ENCODE measurements around the gene TTC23L. TPM values are rescaled to one million over a fixed set of nuclear protein-coding genes. Genes with fewer than 3 reads are reported as not detected.
"Not testable (repeated sequence)": the region's sequence is repeated elsewhere in the genome, so short reads cannot be mapped to it uniquely, and the experiment has no call there.

Gene TTC23L
- total RNA-seq, 1 donor from 2014 or later, result under 0.01 TPM

- H3K27me3 ChIP-seq (ENCODE audit: control insufficient read depth, insufficient read depth, low read length), result no peaks in the 10 kb centered on the region
- FAIRE-seq, result no peak
- H3K4me3 ChIP-seq (ENCODE audit: low read depth, low read length), result peak overlapping the region; percentile 92
- H3K36me3 ChIP-seq (ENCODE audit: control insufficient read depth, insufficient read depth, low read length), result peaks cover 1% of the 10 kb centered on the region
- peak; percentile 3 for DNase-seq (ENCODE audit: low read depth)
- TF ChIP-seq CTCF (IDR thresholded peaks at IDR 0.05; ENCODE audit: insufficient read depth, low read length, severe bottlenecking), result no peak
Observed at GRCh38 chr5:34915856-34916192, 76.9 kb downstream of the TTC23L start.

- H3K36me3 ChIP-seq (ENCODE audit: control insufficient read depth, insufficient read depth, low read length), result no peaks in the 10 kb centered on the region
- FAIRE-seq (no peak), DNase-seq (ENCODE audit: low read depth) (peak; percentile 2)
Observed at GRCh38 chr5:34916518-34916917, 77.6 kb downstream of the TTC23L start.

GRCh38 chr5:34918025-34918424 lies 79.1 kb downstream of the TTC23L start:
- H3K4me3 ChIP-seq (ENCODE audit: low read depth, low read length), result no peak overlapping the region
- no peak for TF ChIP-seq CTCF (IDR thresholded peaks at IDR 0.05; ENCODE audit: insufficient read depth, low read length, severe bottlenecking)
- no peak for FAIRE-seq

More at GRCh38 chr5:34916518-34916917, 77.6 kb downstream of the TTC23L start:
- no peak for TF ChIP-seq CTCF (IDR thresholded peaks at IDR 0.05; ENCODE audit: insufficient read depth, low read length, severe bottlenecking)
- no peaks in the 10 kb centered on the region for H3K27me3 ChIP-seq (ENCODE audit: control insufficient read depth, insufficient read depth, low read length)
- H3K4me3 ChIP-seq (ENCODE audit: low read depth, low read length), result peak overlapping the region; percentile 92

GRCh38 chr5:34919077-34919476 lies 80.1 kb downstream of the TTC23L start:
- Histone ChIP-seq H3K4me3 (ENCODE audit: low read depth, low read length) (no peak overlapping the region), H3K36me3 (ENCODE audit: control insufficient read depth, insufficient read depth, low read length) (no peaks in the 10 kb centered on the region), H3K27me3 (ENCODE audit: control insufficient read depth, insufficient read depth, low read length) (no peaks in the 10 kb centered on the region)
- FAIRE-seq (no peak), DNase-seq (ENCODE audit: low read depth) (no peak)
- TF ChIP-seq CTCF (IDR thresholded peaks at IDR 0.05; ENCODE audit: insufficient read depth, low read length, severe bottlenecking), result no peak

More at GRCh38 chr5:34918025-34918424, 79.1 kb downstream of the TTC23L start:
- H3K36me3 ChIP-seq (ENCODE audit: control insufficient read depth, insufficient read depth, low read length), result no peaks in the 10 kb centered on the region
- H3K27me3 ChIP-seq (ENCODE audit: control insufficient read depth, insufficient read depth, low read length), result no peaks in the 10 kb centered on the region
- DNase-seq (ENCODE audit: low read depth), result no peak

GRCh38 chr5:34923256-34923655 lies 84.3 kb downstream of the TTC23L start:
- not testable (repeated sequence) for FAIRE-seq; H3K36me3 ChIP-seq (ENCODE audit: control insufficient read depth, insufficient read depth, low read length); H3K27me3 ChIP-seq (ENCODE audit: control insufficient read depth, insufficient read depth, low read length); H3K4me3 ChIP-seq (ENCODE audit: low read depth, low read length); DNase-seq (ENCODE audit: low read depth)

DNA sequence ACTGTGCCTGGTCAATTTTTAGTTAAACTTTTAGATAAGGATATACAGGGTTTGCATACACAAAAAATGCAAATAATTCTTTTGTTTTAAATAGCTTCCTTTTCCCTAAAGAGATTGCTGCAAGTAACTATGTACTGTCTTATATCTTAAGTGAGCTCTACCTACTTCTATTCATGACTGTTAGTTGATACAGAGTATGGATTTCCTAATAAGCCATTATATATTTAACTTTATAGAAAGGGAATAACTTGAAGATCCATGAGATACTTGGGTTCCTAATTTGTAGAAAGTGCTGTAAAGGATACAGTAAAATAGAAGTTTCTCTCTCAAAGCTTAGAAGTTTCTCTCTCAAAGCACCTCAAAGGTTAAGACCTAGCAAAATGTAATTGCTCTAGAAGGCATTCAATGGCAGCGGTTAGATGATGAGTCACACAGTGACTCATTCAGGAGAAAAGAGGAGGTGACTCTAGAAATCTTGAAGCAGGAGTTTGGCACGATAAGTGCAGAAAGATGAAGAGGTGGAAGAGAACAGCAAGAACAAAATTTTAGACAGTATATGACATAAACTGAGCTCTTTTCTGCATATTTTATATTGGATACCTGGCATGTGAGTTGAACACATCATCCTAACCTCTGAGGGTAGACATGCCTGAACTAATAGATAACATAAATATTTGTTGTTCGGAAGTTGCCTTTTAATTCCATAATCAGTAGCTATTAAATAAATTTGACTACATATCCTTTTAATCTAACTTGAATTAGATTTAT lies 84.9 kb downstream of the TTC23L start:
- DNase-seq (ENCODE audit: low read depth) (peak; percentile 91), FAIRE-seq (no peak)
- H3K4me3 ChIP-seq (ENCODE audit: low read depth, low read length), result no peak overlapping the region
- no peaks in the 10 kb centered on the region for H3K27me3 ChIP-seq (ENCODE audit: control insufficient read depth, insufficient read depth, low read length)
- no peak for TF ChIP-seq CTCF (IDR thresholded peaks at IDR 0.05; ENCODE audit: insufficient read depth, low read length, severe bottlenecking)
- H3K36me3 ChIP-seq (ENCODE audit: control insufficient read depth, insufficient read depth, low read length), result peaks cover 4% of the 10 kb centered on the region

Measured in bronchial epithelial cell (primary cell).